Effector memory CD4-positive, alpha-beta T cell (primary cell): Measurements from ENCODE around the gene ATXN1.

Source experiments
- DNase-seq, 3 donors: peaks; one replicate each; pipeline ENCODE4 v3.0.0-alpha.2; 2020
- H3K27ac ChIP-seq: 2 replicates; pipeline ENCODE4 v1.7.0; 2013; ENCODE audit warnings: mild to moderate bottlenecking, low read length, moderate library complexity; ENCODE audit not compliant: insufficient read depth, poor library complexity, severe bottlenecking
- H3K27me3 ChIP-seq: replicated peaks from 2 replicates; pipeline ENCODE4 v1.7.0; 2013; ENCODE audit warnings: mild to moderate bottlenecking, low read length; ENCODE audit not compliant: insufficient read depth, control insufficient read depth, poor library complexity, severe bottlenecking
- H3K36me3 ChIP-seq: 2 replicates; pipeline ENCODE4 v1.7.0; 2013; ENCODE audit warnings: mild to moderate bottlenecking, low read length, moderate library complexity; ENCODE audit not compliant: control insufficient read depth, insufficient read depth
- H3K4me1 ChIP-seq: 2 replicates; pipeline ENCODE4 v1.7.0; 2013; ENCODE audit warnings: low read length, mild to moderate bottlenecking; ENCODE audit not compliant: control insufficient read depth, insufficient read depth, poor library complexity, severe bottlenecking
- H3K4me3 ChIP-seq: 2 replicates; pipeline ENCODE4 v1.7.0; 2013; ENCODE audit warnings: low read length, low read depth, mild to moderate bottlenecking; ENCODE audit not compliant: insufficient read depth, poor library complexity, severe bottlenecking
- H3K9me3 ChIP-seq: 2 replicates; pipeline ENCODE4 v1.7.0; 2013; ENCODE audit warnings: mild to moderate bottlenecking, low read length, moderate library complexity; ENCODE audit not compliant: control insufficient read depth

The ATXN1 gene

GRCh38 chr6:16689788-16690607 lies 71.3 kb downstream of the ATXN1 start:
- Histone ChIP-seq H3K9me3 (no peaks in the 10 kb centered on the region), H3K36me3 (no peaks in the 10 kb centered on the region), H3K4me1 (peaks cover 41% of the 10 kb centered on the region), H3K4me3 (no peak overlapping the region), H3K27ac (peak overlapping the region; percentile 6), H3K27me3 (no peaks in the 10 kb centered on the region)
- no peak for DNase-seq

GRCh38 chr6:16688984-16689636 lies 72.2 kb downstream of the ATXN1 start:
- H3K27me3 ChIP-seq: no peaks in the 10 kb centered on the region
- no peaks in the 10 kb centered on the region for H3K9me3 ChIP-seq
- no peak overlapping the region for H3K4me3 ChIP-seq
- H3K27ac ChIP-seq: no peak overlapping the region
- no peaks in the 10 kb centered on the region for H3K36me3 ChIP-seq
- H3K4me1 ChIP-seq: peaks cover 38% of the 10 kb centered on the region
- no peak for DNase-seq

GRCh38 chr6:16688436-16688835 lies 72.8 kb downstream of the ATXN1 start:
- H3K4me3 ChIP-seq: no peak overlapping the region
- H3K4me1 ChIP-seq: peaks cover 41% of the 10 kb centered on the region
- H3K36me3 ChIP-seq: no peaks in the 10 kb centered on the region
- no peak overlapping the region for H3K27ac ChIP-seq
- H3K27me3 ChIP-seq: no peaks in the 10 kb centered on the region
- no peaks in the 10 kb centered on the region for H3K9me3 ChIP-seq
- DNase-seq: no peak

GRCh38 chr6:16687045-16687444 lies 74.2 kb downstream of the ATXN1 start:
- H3K4me3 ChIP-seq: no peak overlapping the region
- H3K9me3 ChIP-seq: no peaks in the 10 kb centered on the region
- H3K27ac ChIP-seq: no peak overlapping the region
- no peaks in the 10 kb centered on the region for H3K36me3 ChIP-seq
- no peak for DNase-seq
- H3K27me3 ChIP-seq: no peaks in the 10 kb centered on the region
- H3K4me1 ChIP-seq: peaks cover 41% of the 10 kb centered on the region

GRCh38 chr6:16684896-16685554 lies 76.2 kb downstream of the ATXN1 start:
- H3K36me3 ChIP-seq: no peaks in the 10 kb centered on the region
- no peaks in the 10 kb centered on the region for H3K9me3 ChIP-seq
- peaks cover 29% of the 10 kb centered on the region for H3K4me1 ChIP-seq
- no peak overlapping the region for H3K4me3 ChIP-seq
- H3K27me3 ChIP-seq: no peaks in the 10 kb centered on the region
- peak; percentile 36 to 61 (median 41) for DNase-seq
- H3K27ac ChIP-seq: no peak overlapping the region

- DNase-seq: no peak
- H3K4me3 ChIP-seq: no peak overlapping the region
- no peaks in the 10 kb centered on the region for H3K27me3 ChIP-seq
- peaks cover 29% of the 10 kb centered on the region for H3K4me1 ChIP-seq
- H3K9me3 ChIP-seq: no peaks in the 10 kb centered on the region
- H3K36me3 ChIP-seq: no peaks in the 10 kb centered on the region
- peak overlapping the region; percentile 1 for H3K27ac ChIP-seq
Observed at GRCh38 chr6:16684195-16684689, 77.0 kb downstream of the ATXN1 start.

- Histone ChIP-seq H3K27ac (peak overlapping the region; percentile 1), H3K4me1 (peaks cover 25% of the 10 kb centered on the region)
- peak in 1 of 3 donors; percentile 6 for DNase-seq
Observed at GRCh38 chr6:16683641-16684194, 77.5 kb downstream of the ATXN1 start.

GRCh38 chr6:16681260-16681873 lies 79.9 kb downstream of the ATXN1 start:
- no peak for DNase-seq
- no peaks in the 10 kb centered on the region for H3K9me3 ChIP-seq
- no peaks in the 10 kb centered on the region for H3K27me3 ChIP-seq
- H3K36me3 ChIP-seq: no peaks in the 10 kb centered on the region
- H3K4me3 ChIP-seq: no peak overlapping the region
- no peak overlapping the region for H3K27ac ChIP-seq
- peaks cover 11% of the 10 kb centered on the region for H3K4me1 ChIP-seq

More at GRCh38 chr6:16683641-16684194, 77.5 kb downstream of the ATXN1 start:
- Histone ChIP-seq H3K4me3 (no peak overlapping the region), H3K27me3 (no peaks in the 10 kb centered on the region), H3K36me3 (no peaks in the 10 kb centered on the region), H3K9me3 (no peaks in the 10 kb centered on the region)

- Histone ChIP-seq H3K27ac (no peak overlapping the region), H3K36me3 (no peaks in the 10 kb centered on the region), H3K27me3 (no peaks in the 10 kb centered on the region)
Observed at GRCh38 chr6:16679050-16679449, 82.2 kb downstream of the ATXN1 start.

More at GRCh38 chr6:16679050-16679449, 82.2 kb downstream of the ATXN1 start:
- Histone ChIP-seq H3K9me3 (no peaks in the 10 kb centered on the region), H3K4me3 (no peak overlapping the region), H3K4me1 (peaks cover 3% of the 10 kb centered on the region)
- no peak for DNase-seq
